ENCODE results near the gene KCNK7. TPM values are rescaled to one million over a fixed set of nuclear protein-coding genes. Genes with fewer than 3 reads are reported as not detected.

Gene KCNK7
- total and polyA plus RNA-seq, 2 experiments from 2014 or later, result 0.60 TPM; not detected in 1

GRCh38 chr11:65634440-65634839 lies 38.8 kb upstream of the KCNK7 start:
- no peak overlapping the region for H3K4me3 Mint-ChIP-seq
- Histone ChIP-seq H3K79me2 (replicated peaks; ENCODE audit: insufficient read depth) (no peaks in the 10 kb centered on the region), H3K4me2 (no peak overlapping the region), H3F3A (replicated peaks; ENCODE audit: low read depth) (peaks cover 19% of the 10 kb centered on the region), H3K36me3 (ENCODE audit: insufficient read depth) (peaks cover 12% of the 10 kb centered on the region; the same call in 1 of the 2 replicates), H3K27ac (ENCODE audit: low read depth) (no peak overlapping the region), H3K4me3 (no peak overlapping the region), H3K9me2 (ENCODE audit: insufficient read depth) (no peaks in the 10 kb centered on the region), H3K27me3 (ENCODE audit: insufficient read depth) (no peaks in the 10 kb centered on the region), H4K20me1 (replicated peaks; ENCODE audit: insufficient read depth) (no peaks in the 10 kb centered on the region; the same call in 1 of the 2 replicates), H2AFZ (no peak overlapping the region), H3K4me1 (ENCODE audit: insufficient read depth) (peaks cover 18% of the 10 kb centered on the region)
- H3K27me3 Mint-ChIP-seq (ENCODE audit: insufficient read depth, low read depth, poor library complexity), result peaks cover 19% of the 10 kb centered on the region
- H3K4me1 Mint-ChIP-seq, result peaks cover 18% of the 10 kb centered on the region
- no peak for TF ChIP-seq NANOG (IDR thresholded peaks at IDR 0.05; ENCODE audit: borderline replicate concordance)
- no peak for TF ChIP-seq ZNF462 (CRISPR knock-in tag; IDR thresholded peaks at IDR 0.05)
- no peak for TF ChIP-seq CTCF (conservative IDR thresholded peaks at IDR 0.05; ENCODE audit: low read depth in 2 of 2)
- TF ChIP-seq POLR2AphosphoS5 (IDR thresholded peaks at IDR 0.05; ENCODE audit: low read depth), result no peak
- no peak for TF ChIP-seq EZH2 (IDR thresholded peaks at IDR 0.05; ENCODE audit: low read depth, unreplicated experiment)
- TF ChIP-seq JUNB (IDR thresholded peaks at IDR 0.05; ENCODE audit: unreplicated experiment), result no peak
- TF ChIP-seq ETS1 (IDR thresholded peaks at IDR 0.05), result no peak
- DNase-seq (ENCODE audit: low spot score), result no peak
- no peaks in the 10 kb centered on the region for H3K9me3 Mint-ChIP-seq
- no peak for ATAC-seq
- H3K27ac Mint-ChIP-seq, result no peak overlapping the region
- peaks cover 25% of the 10 kb centered on the region for H3K36me3 Mint-ChIP-seq (ENCODE audit: low read depth)

Data from GM23338 (cell line).